ACC112 (cell line): ENCODE measurements around the gene MORC1.

Experiments
- H2AFZ ChIP-seq: fragments of 200-600 bp; sonication (generic); one replicate; pipeline ENCODE4 v1.6.0; 2017; ENCODE audit warnings: antibody characterized with exemption, low read length; ENCODE audit not compliant: unreplicated experiment
- H3K27ac ChIP-seq: fragments of 200-600 bp; sonication (generic); 2 replicates; pipeline ENCODE4 v1.5.1; 2014; ENCODE audit warnings: low read depth, mild to moderate bottlenecking, antibody characterized with exemption, low read length, moderate library complexity
- H3K27me3 ChIP-seq: fragments of 200-600 bp; sonication (generic); 2 replicates; pipeline ENCODE4 v1.6.1; 2014; ENCODE audit warnings: mild to moderate bottlenecking, antibody characterized with exemption, low read length, moderate library complexity, mixed read lengths; ENCODE audit not compliant: insufficient read depth
- H3K36me3 ChIP-seq: fragments of 200-600 bp; sonication (generic); 2 replicates; pipeline ENCODE4 v1.6.1; 2016; ENCODE audit warnings: mild to moderate bottlenecking, antibody characterized with exemption, low read length, moderate library complexity, mixed read lengths; ENCODE audit not compliant: insufficient read depth
- H3K4me1 ChIP-seq: fragments of 200-600 bp; sonication (generic); one replicate; pipeline ENCODE4 v1.6.1; 2016; ENCODE audit warnings: low read length, mixed read lengths; ENCODE audit not compliant: insufficient read depth, unreplicated experiment, control insufficient read depth
- H3K4me3 ChIP-seq: fragments of 200-600 bp; sonication (generic); 2 replicates; pipeline ENCODE4 v1.5.1; 2014; ENCODE audit warnings: mild to moderate bottlenecking, low read depth, low read length
- H3K79me2 ChIP-seq: fragments of 200-600 bp; sonication (generic); one replicate; pipeline ENCODE4 v1.6.0; 2016; ENCODE audit warnings: low read length; ENCODE audit not compliant: control insufficient read depth, unreplicated experiment, insufficient read depth

MORC1 gene

GRCh38 chr3:109033000-109033660 is 84.8 kb downstream of the MORC1 start:
- H2AFZ ChIP-seq, result no peak overlapping the region
- no peaks in the 10 kb centered on the region for H3K79me2 ChIP-seq
- peaks cover 32% of the 10 kb centered on the region for H3K27me3 ChIP-seq
- H3K27ac ChIP-seq, result no peak overlapping the region
- no peak overlapping the region for H3K4me3 ChIP-seq
- H3K36me3 ChIP-seq, result no peaks in the 10 kb centered on the region
- no peaks in the 10 kb centered on the region for H3K4me1 ChIP-seq

GRCh38 chr3:109028753-109029152 is 89.2 kb downstream of the MORC1 start:
- no peak overlapping the region for H2AFZ ChIP-seq
- no peaks in the 10 kb centered on the region for H3K36me3 ChIP-seq
- H3K4me3 ChIP-seq, result no peak overlapping the region
- peaks cover 23% of the 10 kb centered on the region for H3K27me3 ChIP-seq
- no peaks in the 10 kb centered on the region for H3K79me2 ChIP-seq
- no peak overlapping the region for H3K27ac ChIP-seq
- no peaks in the 10 kb centered on the region for H3K4me1 ChIP-seq

- Histone ChIP-seq H3K27ac (no peak overlapping the region), H3K36me3 (no peaks in the 10 kb centered on the region), H3K79me2 (no peaks in the 10 kb centered on the region), H3K4me1 (no peaks in the 10 kb centered on the region), H3K4me3 (no peak overlapping the region), H2AFZ (no peak overlapping the region), H3K27me3 (peaks cover 18% of the 10 kb centered on the region)
Observed at GRCh38 chr3:109026821-109027220, 91.1 kb downstream of the MORC1 start.

- Histone ChIP-seq H3K27ac (no peak overlapping the region), H3K79me2 (no peaks in the 10 kb centered on the region), H3K4me3 (no peak overlapping the region), H3K27me3 (peaks cover 21% of the 10 kb centered on the region), H2AFZ (no peak overlapping the region), H3K36me3 (no peaks in the 10 kb centered on the region), H3K4me1 (no peaks in the 10 kb centered on the region)
Observed at GRCh38 chr3:109025896-109026295, 92.0 kb downstream of the MORC1 start.

- Histone ChIP-seq H3K36me3 (no peaks in the 10 kb centered on the region), H2AFZ (no peak overlapping the region), H3K4me3 (no peak overlapping the region), H3K27me3 (peaks cover 38% of the 10 kb centered on the region), H3K4me1 (no peaks in the 10 kb centered on the region), H3K79me2 (no peaks in the 10 kb centered on the region), H3K27ac (no peak overlapping the region)
Observed at GRCh38 chr3:109023656-109024254, 94.2 kb downstream of the MORC1 start.

GRCh38 chr3:109023167-109023566 is 94.8 kb downstream of the MORC1 start:
- no peaks in the 10 kb centered on the region for H3K36me3 ChIP-seq
- no peaks in the 10 kb centered on the region for H3K79me2 ChIP-seq
- H3K27ac ChIP-seq, result no peak overlapping the region
- H3K4me3 ChIP-seq, result no peak overlapping the region
- H2AFZ ChIP-seq, result no peak overlapping the region
- no peaks in the 10 kb centered on the region for H3K4me1 ChIP-seq
- H3K27me3 ChIP-seq, result peaks cover 42% of the 10 kb centered on the region

GRCh38 chr3:109021556-109021955 is 96.4 kb downstream of the MORC1 start:
- Histone ChIP-seq H3K79me2 (no peaks in the 10 kb centered on the region), H3K4me3 (no peak overlapping the region), H3K4me1 (no peaks in the 10 kb centered on the region), H2AFZ (no peak overlapping the region), H3K36me3 (no peaks in the 10 kb centered on the region), H3K27ac (no peak overlapping the region), H3K27me3 (peaks cover 49% of the 10 kb centered on the region)

GRCh38 chr3:109018828-109019227 is 99.1 kb downstream of the MORC1 start:
- H3K27ac ChIP-seq, result no peak overlapping the region
- H3K27me3 ChIP-seq, result peaks cover 58% of the 10 kb centered on the region
- H3K4me3 ChIP-seq, result no peak overlapping the region
- no peak overlapping the region for H2AFZ ChIP-seq
- no peaks in the 10 kb centered on the region for H3K36me3 ChIP-seq
- no peaks in the 10 kb centered on the region for H3K79me2 ChIP-seq
- no peaks in the 10 kb centered on the region for H3K4me1 ChIP-seq

GRCh38 chr3:109005443-109005842 is 112.5 kb downstream of the MORC1 start:
- Histone ChIP-seq H3K4me1 (no peaks in the 10 kb centered on the region), H3K36me3 (no peaks in the 10 kb centered on the region), H3K79me2 (no peaks in the 10 kb centered on the region), H3K4me3 (no peak overlapping the region), H3K27ac (no peak overlapping the region), H3K27me3 (peaks cover 12% of the 10 kb centered on the region), H2AFZ (no peak overlapping the region)

GRCh38 chr3:108998436-108998835 is 119.5 kb downstream of the MORC1 start:
- no peaks in the 10 kb centered on the region for H3K36me3 ChIP-seq
- H3K27me3 ChIP-seq, result peaks cover 3% of the 10 kb centered on the region
- no peaks in the 10 kb centered on the region for H3K4me1 ChIP-seq

GRCh38 chr3:108985844-108986243 is 132.1 kb downstream of the MORC1 start:
- H2AFZ ChIP-seq, result no peak overlapping the region
- no peaks in the 10 kb centered on the region for H3K79me2 ChIP-seq
- no peaks in the 10 kb centered on the region for H3K4me1 ChIP-seq
- H3K4me3 ChIP-seq, result no peak overlapping the region
- peaks cover 10% of the 10 kb centered on the region; the same call in 1 of the 2 replicates for H3K27me3 ChIP-seq
- H3K27ac ChIP-seq, result no peak overlapping the region
- no peaks in the 10 kb centered on the region for H3K36me3 ChIP-seq

More at GRCh38 chr3:108998436-108998835, 119.5 kb downstream of the MORC1 start:
- Histone ChIP-seq H2AFZ (no peak overlapping the region), H3K27ac (no peak overlapping the region), H3K4me3 (no peak overlapping the region), H3K79me2 (no peaks in the 10 kb centered on the region)
